ENCODE results near the gene NPNT. TPM values are rescaled to one million over a fixed set of nuclear protein-coding genes. Genes with fewer than 3 reads are reported as not detected.

The NPNT gene
- polyA plus RNA-seq, 1 of the 3 experiments (the other 2 are of a cell fraction), result not detected

DNA sequence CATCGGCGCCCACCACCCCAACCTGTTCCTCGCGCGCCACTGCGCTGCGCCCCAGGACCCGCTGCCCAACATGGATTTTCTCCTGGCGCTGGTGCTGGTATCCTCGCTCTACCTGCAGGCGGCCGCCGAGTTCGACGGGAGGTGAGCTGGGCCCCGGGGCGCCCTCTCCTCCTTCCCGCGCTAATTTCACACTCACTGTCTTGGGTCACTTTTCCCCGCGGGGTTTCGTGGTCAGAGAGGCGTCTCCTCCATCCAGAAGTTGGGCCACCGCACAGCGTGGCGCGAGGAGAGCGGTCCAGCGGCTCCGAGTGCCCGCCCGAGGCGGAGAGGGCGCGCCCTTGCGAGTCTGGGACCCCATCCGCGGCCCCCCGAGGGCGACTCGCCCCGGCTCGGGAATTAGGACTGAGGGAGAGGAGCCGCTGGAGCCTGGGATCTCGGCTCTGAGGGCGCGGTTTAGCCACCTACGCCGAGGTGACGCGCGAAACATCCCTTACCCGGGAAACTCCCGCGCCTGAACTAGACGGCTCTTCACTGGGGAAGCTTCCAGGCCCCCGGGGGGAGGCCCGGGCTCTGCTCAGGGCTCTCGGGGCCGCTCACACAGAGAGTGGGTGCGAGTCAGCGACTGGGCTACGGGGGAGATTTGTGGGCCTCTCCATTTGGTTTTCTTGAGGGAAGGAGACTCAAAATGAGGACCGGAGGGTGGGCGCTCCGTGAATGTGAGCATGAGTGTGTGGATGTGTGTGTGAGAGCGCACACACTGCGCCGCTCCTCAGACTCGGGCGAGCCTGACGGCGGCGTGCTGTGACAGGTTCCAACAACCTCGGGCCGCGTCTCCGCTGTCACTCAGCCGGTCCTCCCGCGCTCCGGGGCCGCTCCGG is 551 bp downstream of the NPNT start:
- Histone ChIP-seq H3K27ac (ENCODE audit: low read depth in 2 of 2, low read length in 1 of 2) (no peak overlapping the region), H3F3A (replicated peaks; ENCODE audit: insufficient read depth) (no peaks in the 10 kb centered on the region), H3K9ac (no peak overlapping the region), H3K4me1 (ENCODE audit: control insufficient read depth in 1 of 2, insufficient read depth in 2 of 2, low read depth in 1 of 2, low read length in 1 of 2) (peaks cover 0 to 17% of the 10 kb centered on the region in 2 experiments; a peak in 1 of 4 replicates), H3K36me3 (replicated peaks in 1 of 2; ENCODE audit: control insufficient read depth in 1 of 2, insufficient read depth in 2 of 2, low read length in 1 of 2) (no peaks in the 10 kb centered on the region), H3K9me3 (no peaks in the 10 kb centered on the region), H3K4me2 (peak overlapping the region; percentile 72), H3K9me2 (no peaks in the 10 kb centered on the region), H3K27me3 (ENCODE audit: insufficient read depth) (peaks cover 65% of the 10 kb centered on the region), H4K20me1 (ENCODE audit: insufficient read depth) (no peaks in the 10 kb centered on the region), H3K79me2 (ENCODE audit: insufficient read depth) (no peaks in the 10 kb centered on the region), H3K4me3 (ENCODE audit: low read depth in 2 of 2, low read length in 1 of 2) (peak overlapping the region; percentile 32 to 39; a peak in 3 of 4 replicates), H2AFZ (ENCODE audit: low read depth) (peak overlapping the region; percentile 26; the same call in 1 of the 2 replicates)
- ChIA-PET POLR2A (no interaction called here), CTCF (no interaction called here)
- peak; percentile 40 for DNase-seq
- 9% methylated on average over 17 of the region's 84 CpGs for WGBS (ENCODE audit: low lambda C conversion rate)
- TF ChIP-seq RCOR1 (IDR thresholded peaks at IDR 0.05; ENCODE audit: low read length) (no peak), ELF1 (IDR thresholded peaks at IDR 0.05) (no peak), RAD21 (IDR thresholded peaks at IDR 0.05; ENCODE audit: low read length) (no peak), SIN3A (IDR thresholded peaks at IDR 0.05; ENCODE audit: borderline replicate concordance, low read depth, low read length) (no peak), MAX (IDR thresholded peaks at IDR 0.05; ENCODE audit: low read depth) (no peak), EZH2phosphoT487 (IDR thresholded peaks at IDR 0.05; ENCODE audit: borderline replicate concordance, low read depth) (no peak), FOSL2 (IDR thresholded peaks at IDR 0.05; ENCODE audit: borderline replicate concordance, low read depth) (no peak), MXI1 (IDR thresholded peaks at IDR 0.05; ENCODE audit: low read depth, low read length) (no peak), JUND (IDR thresholded peaks at IDR 0.05) (no peak)

- WGBS (ENCODE audit: low lambda C conversion rate), result 6% methylated on average over 18 of the region's 22 CpGs
- H3K9ac ChIP-seq, result no peak overlapping the region
- H3F3A ChIP-seq (replicated peaks; ENCODE audit: insufficient read depth), result no peaks in the 10 kb centered on the region
- no peak overlapping the region for H3K27ac ChIP-seq (ENCODE audit: low read depth in 2 of 2, low read length in 1 of 2)
- H3K9me3 ChIP-seq, result no peaks in the 10 kb centered on the region
- peaks cover 60% of the 10 kb centered on the region for H3K27me3 ChIP-seq (ENCODE audit: insufficient read depth)
- peaks cover 0 to 17% of the 10 kb centered on the region in 2 experiments; a peak in 1 of 4 replicates for H3K4me1 ChIP-seq (ENCODE audit: control insufficient read depth in 1 of 2, insufficient read depth in 2 of 2, low read depth in 1 of 2, low read length in 1 of 2)
- H3K79me2 ChIP-seq (ENCODE audit: insufficient read depth), result no peaks in the 10 kb centered on the region
- ChIA-PET POLR2A (no interaction called here), CTCF (no interaction called here)
- no peaks in the 10 kb centered on the region for H3K36me3 ChIP-seq (replicated peaks in 1 of 2; ENCODE audit: control insufficient read depth in 1 of 2, insufficient read depth in 2 of 2, low read length in 1 of 2)
- 0 out of 2 replicates have a peak overlapping the region, but pooled peaks have one; percentile 26 for H2AFZ ChIP-seq (ENCODE audit: low read depth)
- no peak for DNase-seq
- H3K9me2 ChIP-seq, result no peaks in the 10 kb centered on the region
- H3K4me2 ChIP-seq, result peak overlapping the region; percentile 72
- H4K20me1 ChIP-seq (ENCODE audit: insufficient read depth), result no peaks in the 10 kb centered on the region
- peak overlapping the region; percentile 32 to 39; a peak in 3 of 4 replicates for H3K4me3 ChIP-seq (ENCODE audit: low read depth in 2 of 2, low read length in 1 of 2)
- TF ChIP-seq MXI1 (IDR thresholded peaks at IDR 0.05; ENCODE audit: low read depth, low read length), result no peak
- TF ChIP-seq EP300 (IDR thresholded peaks at IDR 0.05; ENCODE audit: borderline replicate concordance in 1 of 2, low read depth in 1 of 2, low read length in 1 of 2), result no peak
- no peak for TF ChIP-seq RAD21 (IDR thresholded peaks at IDR 0.05; ENCODE audit: low read length)
- TF ChIP-seq TAF1 (IDR thresholded peaks at IDR 0.05; ENCODE audit: borderline replicate concordance, low read depth, low read length), result no peak
- TF ChIP-seq POLR2AphosphoS5 (IDR thresholded peaks at IDR 0.05; ENCODE audit: low read depth, low read length), result no peak
- TF ChIP-seq, protein P1, sequence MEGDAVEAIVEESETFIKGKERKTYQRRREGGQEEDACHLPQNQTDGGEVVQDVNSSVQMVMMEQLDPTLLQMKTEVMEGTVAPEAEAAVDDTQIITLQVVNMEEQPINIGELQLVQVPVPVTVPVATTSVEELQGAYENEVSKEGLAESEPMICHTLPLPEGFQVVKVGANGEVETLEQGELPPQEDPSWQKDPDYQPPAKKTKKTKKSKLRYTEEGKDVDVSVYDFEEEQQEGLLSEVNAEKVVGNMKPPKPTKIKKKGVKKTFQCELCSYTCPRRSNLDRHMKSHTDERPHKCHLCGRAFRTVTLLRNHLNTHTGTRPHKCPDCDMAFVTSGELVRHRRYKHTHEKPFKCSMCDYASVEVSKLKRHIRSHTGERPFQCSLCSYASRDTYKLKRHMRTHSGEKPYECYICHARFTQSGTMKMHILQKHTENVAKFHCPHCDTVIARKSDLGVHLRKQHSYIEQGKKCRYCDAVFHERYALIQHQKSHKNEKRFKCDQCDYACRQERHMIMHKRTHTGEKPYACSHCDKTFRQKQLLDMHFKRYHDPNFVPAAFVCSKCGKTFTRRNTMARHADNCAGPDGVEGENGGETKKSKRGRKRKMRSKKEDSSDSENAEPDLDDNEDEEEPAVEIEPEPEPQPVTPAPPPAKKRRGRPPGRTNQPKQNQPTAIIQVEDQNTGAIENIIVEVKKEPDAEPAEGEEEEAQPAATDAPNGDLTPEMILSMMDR (IDR thresholded peaks at IDR 0.05), result no peak
- TF ChIP-seq, protein P2, sequence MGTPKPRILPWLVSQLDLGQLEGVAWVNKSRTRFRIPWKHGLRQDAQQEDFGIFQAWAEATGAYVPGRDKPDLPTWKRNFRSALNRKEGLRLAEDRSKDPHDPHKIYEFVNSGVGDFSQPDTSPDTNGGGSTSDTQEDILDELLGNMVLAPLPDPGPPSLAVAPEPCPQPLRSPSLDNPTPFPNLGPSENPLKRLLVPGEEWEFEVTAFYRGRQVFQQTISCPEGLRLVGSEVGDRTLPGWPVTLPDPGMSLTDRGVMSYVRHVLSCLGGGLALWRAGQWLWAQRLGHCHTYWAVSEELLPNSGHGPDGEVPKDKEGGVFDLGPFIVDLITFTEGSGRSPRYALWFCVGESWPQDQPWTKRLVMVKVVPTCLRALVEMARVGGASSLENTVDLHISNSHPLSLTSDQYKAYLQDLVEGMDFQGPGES (IDR thresholded peaks at IDR 0.05; ENCODE audit: low read depth, low read length), result no peak
- TF ChIP-seq MEF2A (IDR thresholded peaks at IDR 0.05; ENCODE audit: borderline replicate concordance, low read depth), result no peak
- no peak for TF ChIP-seq SMC3 (IDR thresholded peaks at IDR 0.05; ENCODE audit: low read depth, low read length)
- TF ChIP-seq, protein P3, sequence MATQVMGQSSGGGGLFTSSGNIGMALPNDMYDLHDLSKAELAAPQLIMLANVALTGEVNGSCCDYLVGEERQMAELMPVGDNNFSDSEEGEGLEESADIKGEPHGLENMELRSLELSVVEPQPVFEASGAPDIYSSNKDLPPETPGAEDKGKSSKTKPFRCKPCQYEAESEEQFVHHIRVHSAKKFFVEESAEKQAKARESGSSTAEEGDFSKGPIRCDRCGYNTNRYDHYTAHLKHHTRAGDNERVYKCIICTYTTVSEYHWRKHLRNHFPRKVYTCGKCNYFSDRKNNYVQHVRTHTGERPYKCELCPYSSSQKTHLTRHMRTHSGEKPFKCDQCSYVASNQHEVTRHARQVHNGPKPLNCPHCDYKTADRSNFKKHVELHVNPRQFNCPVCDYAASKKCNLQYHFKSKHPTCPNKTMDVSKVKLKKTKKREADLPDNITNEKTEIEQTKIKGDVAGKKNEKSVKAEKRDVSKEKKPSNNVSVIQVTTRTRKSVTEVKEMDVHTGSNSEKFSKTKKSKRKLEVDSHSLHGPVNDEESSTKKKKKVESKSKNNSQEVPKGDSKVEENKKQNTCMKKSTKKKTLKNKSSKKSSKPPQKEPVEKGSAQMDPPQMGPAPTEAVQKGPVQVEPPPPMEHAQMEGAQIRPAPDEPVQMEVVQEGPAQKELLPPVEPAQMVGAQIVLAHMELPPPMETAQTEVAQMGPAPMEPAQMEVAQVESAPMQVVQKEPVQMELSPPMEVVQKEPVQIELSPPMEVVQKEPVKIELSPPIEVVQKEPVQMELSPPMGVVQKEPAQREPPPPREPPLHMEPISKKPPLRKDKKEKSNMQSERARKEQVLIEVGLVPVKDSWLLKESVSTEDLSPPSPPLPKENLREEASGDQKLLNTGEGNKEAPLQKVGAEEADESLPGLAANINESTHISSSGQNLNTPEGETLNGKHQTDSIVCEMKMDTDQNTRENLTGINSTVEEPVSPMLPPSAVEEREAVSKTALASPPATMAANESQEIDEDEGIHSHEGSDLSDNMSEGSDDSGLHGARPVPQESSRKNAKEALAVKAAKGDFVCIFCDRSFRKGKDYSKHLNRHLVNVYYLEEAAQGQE (IDR thresholded peaks at IDR 0.05; ENCODE audit: low read depth, low read length), result no peak
- TF ChIP-seq GABPA (IDR thresholded peaks at IDR 0.05; ENCODE audit: low read depth), result no peak
- TF ChIP-seq EZH2phosphoT487 (IDR thresholded peaks at IDR 0.05; ENCODE audit: borderline replicate concordance, low read depth), result no peak
Observed at GRCh38 chr4:105896461-105896942, 1.2 kb downstream of the NPNT start.

Measured in SK-N-SH (cell line).